IPS-18a (cell line): ENCODE results near the gene PAX6.

ENCODE experiments used
- H3K27ac ChIP-seq: one replicate; pipeline ENCODE4 v1.5.1; 2013; ENCODE audit warnings: low read length
- H3K27me3 ChIP-seq: one replicate; pipeline ENCODE4 v1.6.1; 2013; ENCODE audit warnings: mild to moderate bottlenecking, low read length; ENCODE audit not compliant: control insufficient read depth, insufficient read depth
- H3K36me3 ChIP-seq: one replicate; pipeline ENCODE4 v1.6.1; 2013; ENCODE audit warnings: low read depth, low read length; ENCODE audit not compliant: control insufficient read depth
- H3K4me1 ChIP-seq: one replicate; pipeline ENCODE4 v1.6.1; 2013; ENCODE audit warnings: low read depth, low read length; ENCODE audit not compliant: control insufficient read depth
- H3K4me3 ChIP-seq: one replicate; pipeline ENCODE4 v1.5.1; 2013; ENCODE audit warnings: low read length
- H3K9ac ChIP-seq: one replicate; pipeline ENCODE4 v1.6.1; 2013; ENCODE audit warnings: mild to moderate bottlenecking, low read length, moderate library complexity
- H3K9me3 ChIP-seq: one replicate; pipeline ENCODE4 v1.6.1; 2013; ENCODE audit warnings: low read depth, low read length; ENCODE audit not compliant: control insufficient read depth

PAX6 gene

DNA sequence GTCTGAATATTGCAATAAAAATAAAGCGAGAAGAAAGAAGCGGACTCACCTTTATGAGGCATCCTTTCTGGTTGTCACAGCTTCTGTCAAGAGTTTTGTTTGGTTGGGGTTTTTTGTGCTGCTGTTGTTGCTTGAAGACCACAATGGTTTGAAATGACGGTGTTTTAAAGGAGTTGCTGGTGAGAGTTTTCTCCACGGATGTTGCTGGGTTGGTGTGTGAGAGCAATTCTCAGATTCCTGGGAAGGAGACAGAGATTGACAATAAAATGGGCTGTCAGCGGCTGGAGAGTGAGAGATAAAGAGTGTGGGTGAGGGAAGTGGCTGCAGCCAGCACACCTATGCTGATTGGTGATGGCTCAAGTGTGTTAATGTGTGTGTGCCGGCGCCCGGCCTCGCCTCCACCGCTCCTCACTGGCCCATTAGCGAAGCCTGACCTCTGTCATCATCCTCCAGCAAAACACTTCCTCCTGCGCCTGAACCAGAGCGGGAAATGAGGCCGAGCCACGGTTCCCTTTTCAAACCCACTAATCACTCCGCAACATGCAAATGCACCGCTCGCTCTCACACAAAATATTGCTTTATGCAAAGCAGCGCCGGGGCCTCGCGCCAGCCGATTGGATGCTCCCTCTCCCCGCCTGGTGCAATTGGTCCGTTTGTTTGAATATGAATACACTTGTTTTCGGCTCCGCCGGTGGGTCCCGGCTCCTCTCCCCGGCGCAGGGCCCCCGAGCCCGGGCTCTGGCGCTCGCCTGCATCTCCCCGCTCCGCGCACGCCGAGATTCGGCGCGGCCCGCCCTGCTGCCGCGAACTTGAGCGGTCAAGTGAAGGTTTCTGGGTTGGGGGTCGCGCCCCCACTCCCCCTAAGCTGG, at the start of gene PAX6:
TSS of gene PAX6 (minus strand) at position 544 of the 869 bp plus-strand sequence. CDS start 4,911 bp downstream, outside the sequence.
- no peak within 1 kb of the TSS for H3K9ac ChIP-seq
- H3K4me3 ChIP-seq, result peak within 1 kb of the TSS; percentile 60
- H3K27me3 ChIP-seq, result peaks cover 100% of the 10 kb centered on the region
- H3K4me1 ChIP-seq, result peaks cover 48% of the 10 kb centered on the region
- H3K36me3 ChIP-seq, result no peaks in the 10 kb centered on the region
- peaks cover 4% of the 10 kb centered on the region for H3K9me3 ChIP-seq
- H3K27ac ChIP-seq, result no peak within 1 kb of the TSS

DNA sequence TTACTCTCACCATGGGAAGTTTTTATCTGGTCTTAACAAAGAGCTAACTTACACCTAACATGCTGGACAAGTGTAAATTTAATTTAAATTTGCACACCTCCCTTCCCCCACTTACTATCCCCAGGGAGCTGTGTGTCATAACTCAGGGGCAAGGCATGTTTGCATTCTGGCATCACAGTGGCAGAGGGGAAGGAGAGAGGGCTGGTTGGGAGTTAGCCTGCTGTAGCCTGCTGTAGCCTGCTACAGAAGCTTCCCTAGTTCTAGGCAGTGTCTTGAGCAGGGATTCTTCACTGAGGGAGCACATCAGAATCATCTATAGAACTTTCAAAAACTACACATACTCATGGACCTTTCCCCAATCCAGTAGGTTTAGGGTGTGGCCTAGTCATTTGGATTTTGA, 49.3 kb upstream of the PAX6 start:
- Histone ChIP-seq H3K27me3 (no peaks in the 10 kb centered on the region), H3K4me3 (no peak overlapping the region), H3K36me3 (no peaks in the 10 kb centered on the region), H3K9me3 (no peaks in the 10 kb centered on the region), H3K27ac (no peak overlapping the region), H3K9ac (no peak overlapping the region), H3K4me1 (peaks cover 12% of the 10 kb centered on the region)

DNA sequence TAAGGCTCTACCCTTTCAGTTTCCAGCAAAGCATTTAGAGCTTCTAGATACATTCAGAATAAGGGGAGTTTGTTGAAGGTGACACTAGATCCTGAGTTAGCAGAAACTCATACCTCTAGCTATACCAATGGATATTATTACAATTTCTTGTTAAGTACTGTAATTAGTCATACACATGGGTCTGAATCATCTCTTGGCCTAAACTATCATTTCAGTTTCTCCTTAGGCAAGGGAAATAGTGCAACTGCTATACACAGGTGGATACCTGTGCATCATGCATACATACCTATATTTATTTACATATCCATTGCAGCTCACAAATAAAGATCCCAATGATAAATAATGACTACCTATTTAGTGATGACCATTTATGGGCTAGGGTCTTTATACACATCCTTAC, 45.1 kb upstream of the PAX6 start:
- H3K9ac ChIP-seq, result no peak overlapping the region
- no peaks in the 10 kb centered on the region for H3K4me1 ChIP-seq
- no peaks in the 10 kb centered on the region for H3K27me3 ChIP-seq

DNA sequence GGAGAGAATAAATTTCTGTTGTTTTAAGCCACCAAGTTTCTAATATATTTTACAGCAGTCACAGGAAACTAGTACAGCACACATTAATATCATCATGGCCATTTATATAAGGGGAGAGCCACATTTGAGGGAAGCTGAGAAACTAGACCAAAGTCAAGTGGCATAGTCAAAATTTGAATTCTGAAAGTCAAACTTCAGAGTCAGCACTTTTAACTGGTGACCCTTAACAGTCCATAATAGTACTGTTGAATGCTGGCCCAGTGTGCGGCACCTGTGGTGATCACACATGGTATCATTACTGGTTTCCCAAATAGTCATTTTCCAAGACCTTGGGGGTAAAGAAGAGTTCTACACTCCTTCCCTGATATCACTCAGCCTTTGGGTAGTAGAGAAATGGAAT, 44.3 kb upstream of the PAX6 start:
- Histone ChIP-seq H3K4me3 (no peak overlapping the region), H3K9ac (no peak overlapping the region), H3K9me3 (no peaks in the 10 kb centered on the region), H3K27me3 (no peaks in the 10 kb centered on the region), H3K36me3 (no peaks in the 10 kb centered on the region), H3K4me1 (no peaks in the 10 kb centered on the region), H3K27ac (no peak overlapping the region)

More for the DNA sequence above, 45.1 kb upstream of the PAX6 start:
- Histone ChIP-seq H3K4me3 (no peak overlapping the region), H3K27ac (no peak overlapping the region), H3K36me3 (no peaks in the 10 kb centered on the region), H3K9me3 (no peaks in the 10 kb centered on the region)

DNA sequence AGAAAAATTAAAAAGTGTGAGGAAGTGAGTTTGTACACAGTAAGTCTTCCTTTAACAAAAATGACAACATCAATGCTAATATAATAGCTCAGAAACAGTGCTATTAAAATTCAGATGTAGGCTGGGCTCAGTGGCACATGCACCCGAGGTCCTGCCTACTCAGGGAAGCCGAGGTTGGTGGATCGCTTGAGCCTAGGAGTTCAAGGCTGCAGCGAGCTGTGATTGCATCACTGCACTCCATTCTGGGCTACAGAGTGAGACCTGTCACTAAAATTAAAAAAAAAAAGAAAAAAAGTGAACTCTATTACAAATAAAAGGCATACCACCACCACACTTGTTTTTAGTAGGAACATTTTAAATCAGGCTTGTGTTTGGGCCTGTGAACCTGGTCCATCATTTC, 39.2 kb upstream of the PAX6 start:
- Histone ChIP-seq H3K4me1 (peaks cover 17% of the 10 kb centered on the region), H3K9ac (no peak overlapping the region), H3K27ac (no peak overlapping the region), H3K36me3 (no peaks in the 10 kb centered on the region), H3K9me3 (no peaks in the 10 kb centered on the region), H3K27me3 (no peaks in the 10 kb centered on the region), H3K4me3 (no peak overlapping the region)

- Histone ChIP-seq H3K9ac (no peak overlapping the region), H3K4me1 (peaks cover 17% of the 10 kb centered on the region), H3K4me3 (no peak overlapping the region), H3K27ac (no peak overlapping the region), H3K36me3 (no peaks in the 10 kb centered on the region), H3K9me3 (no peaks in the 10 kb centered on the region), H3K27me3 (no peaks in the 10 kb centered on the region)
Measured at GRCh38 chr11:31847761-31848160, 36.6 kb upstream of the PAX6 start.

DNA sequence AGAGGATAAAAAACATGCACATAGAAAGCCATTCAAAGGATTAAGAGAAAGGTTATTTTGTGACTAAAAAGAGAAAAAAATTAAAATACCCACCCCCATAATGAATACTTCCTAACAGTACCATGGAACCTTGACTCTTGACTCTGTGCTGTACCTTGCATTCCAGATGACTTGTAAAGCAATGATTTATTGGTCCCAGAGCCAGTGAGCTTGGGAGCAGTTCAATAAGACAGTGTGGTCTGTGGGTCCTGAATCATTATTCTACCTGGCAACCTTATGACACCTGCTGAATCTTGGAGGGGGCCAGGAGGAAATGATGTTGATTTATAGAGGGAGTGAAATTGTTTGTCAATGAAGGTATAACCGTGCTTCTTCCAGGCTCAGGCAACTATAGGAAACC, 34.2 kb upstream of the PAX6 start:
- no peaks in the 10 kb centered on the region for H3K36me3 ChIP-seq
- H3K9ac ChIP-seq, result no peak overlapping the region
- no peak overlapping the region for H3K4me3 ChIP-seq
- no peaks in the 10 kb centered on the region for H3K27me3 ChIP-seq
- H3K27ac ChIP-seq, result no peak overlapping the region
- no peaks in the 10 kb centered on the region for H3K9me3 ChIP-seq
- H3K4me1 ChIP-seq, result peaks cover 17% of the 10 kb centered on the region

- no peaks in the 10 kb centered on the region for H3K36me3 ChIP-seq
- H3K27ac ChIP-seq, result no peak overlapping the region
- H3K4me3 ChIP-seq, result no peak overlapping the region
- H3K9me3 ChIP-seq, result no peaks in the 10 kb centered on the region
- H3K9ac ChIP-seq, result no peak overlapping the region
- H3K27me3 ChIP-seq, result no peaks in the 10 kb centered on the region
- H3K4me1 ChIP-seq, result peaks cover 15% of the 10 kb centered on the region
Measured at GRCh38 chr11:31844351-31844750, 33.2 kb upstream of the PAX6 start.

DNA sequence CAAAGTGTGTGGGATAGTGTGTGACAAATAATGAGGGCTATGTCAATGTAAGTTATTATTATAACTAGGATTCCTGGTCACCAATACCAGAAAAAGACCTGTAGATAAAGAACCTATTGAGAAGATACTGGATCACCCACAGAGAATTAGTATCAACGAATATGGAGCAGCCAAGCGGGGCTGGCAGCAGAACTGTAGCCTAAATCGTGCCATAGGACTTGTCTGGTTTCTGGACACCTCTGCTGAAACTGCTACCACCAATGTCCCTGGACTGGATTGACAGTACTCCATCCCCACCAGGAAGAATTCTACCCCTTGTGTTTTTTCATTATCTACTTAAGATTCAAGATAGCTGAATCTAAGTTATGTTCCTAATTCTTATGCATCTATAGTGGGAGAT, 30.3 kb upstream of the PAX6 start:
- H3K9ac ChIP-seq, result no peak overlapping the region
- no peaks in the 10 kb centered on the region for H3K9me3 ChIP-seq
- H3K4me3 ChIP-seq, result no peak overlapping the region
- H3K27me3 ChIP-seq, result no peaks in the 10 kb centered on the region
- H3K36me3 ChIP-seq, result no peaks in the 10 kb centered on the region
- H3K27ac ChIP-seq, result no peak overlapping the region
- H3K4me1 ChIP-seq, result no peaks in the 10 kb centered on the region

DNA sequence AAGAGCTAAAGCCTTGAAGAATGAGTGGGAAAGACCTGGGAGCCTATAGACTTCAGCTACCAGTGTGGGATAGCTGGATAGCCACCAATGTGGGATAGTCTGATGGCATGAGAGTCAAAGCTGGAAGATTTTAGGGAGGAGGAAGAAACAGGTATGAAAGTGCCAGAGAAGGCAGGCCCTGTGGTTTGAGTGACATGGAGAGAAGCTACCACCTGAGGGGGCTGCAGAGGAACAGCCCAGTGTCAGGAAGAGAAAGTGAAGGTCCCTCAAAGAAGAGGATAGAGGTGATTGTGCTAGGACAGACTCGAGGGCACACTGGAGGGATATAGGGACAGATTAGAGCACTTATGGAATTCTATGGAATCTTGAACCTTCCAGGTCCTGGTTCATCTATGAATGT, 23.1 kb upstream of the PAX6 start:
- Histone ChIP-seq H3K36me3 (no peaks in the 10 kb centered on the region), H3K27me3 (peaks cover 31% of the 10 kb centered on the region), H3K4me3 (no peak overlapping the region), H3K4me1 (no peaks in the 10 kb centered on the region), H3K9ac (no peak overlapping the region), H3K27ac (no peak overlapping the region), H3K9me3 (no peaks in the 10 kb centered on the region)

DNA sequence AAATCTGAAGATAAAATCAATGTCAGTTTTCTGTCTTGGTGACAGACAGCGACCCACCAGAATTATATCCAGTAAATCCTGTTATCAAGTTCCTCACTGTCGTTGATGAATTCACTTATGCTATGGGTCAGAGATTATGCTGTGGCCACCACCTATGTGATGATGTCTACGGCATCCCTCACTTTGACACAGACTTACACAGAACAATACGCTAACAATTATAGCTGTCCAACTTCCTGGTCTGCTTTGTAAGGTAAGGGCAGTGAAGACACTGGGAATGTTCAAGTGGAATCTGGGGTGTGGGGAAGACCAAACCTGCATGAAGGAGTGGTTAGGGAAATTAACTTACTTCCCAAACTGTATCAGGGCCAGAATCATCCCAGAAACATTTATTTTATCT, 19.3 kb upstream of the PAX6 start:
- H3K27me3 ChIP-seq, result peaks cover 69% of the 10 kb centered on the region
- H3K27ac ChIP-seq, result no peak overlapping the region
- no peak overlapping the region for H3K4me3 ChIP-seq
- H3K4me1 ChIP-seq, result peaks cover 15% of the 10 kb centered on the region
- H3K9ac ChIP-seq, result no peak overlapping the region
- no peaks in the 10 kb centered on the region for H3K9me3 ChIP-seq
- no peaks in the 10 kb centered on the region for H3K36me3 ChIP-seq

DNA sequence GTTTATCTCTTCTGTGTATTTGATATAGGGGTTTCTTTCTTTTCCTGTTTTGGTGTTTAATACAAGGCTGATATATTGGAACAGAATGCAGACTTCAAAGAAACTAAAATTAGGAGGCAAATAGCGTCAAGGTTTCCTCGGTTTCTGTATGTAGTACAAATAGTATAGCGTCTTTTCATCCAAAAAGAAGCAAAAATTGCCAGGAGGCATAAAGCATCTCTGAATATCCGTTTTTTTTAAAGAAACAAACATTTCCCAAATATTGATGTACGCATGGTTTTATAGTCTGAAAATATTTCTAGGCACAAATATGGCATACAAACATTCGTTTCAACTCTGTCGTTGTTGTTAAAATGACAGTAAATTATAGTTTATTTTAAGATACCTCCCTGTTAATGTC, 17.1 kb upstream of the PAX6 start:
- H3K4me1 ChIP-seq, result peaks cover 36% of the 10 kb centered on the region

More for the DNA sequence above, 17.1 kb upstream of the PAX6 start:
- Histone ChIP-seq H3K9ac (no peak overlapping the region), H3K27ac (no peak overlapping the region), H3K36me3 (no peaks in the 10 kb centered on the region), H3K9me3 (no peaks in the 10 kb centered on the region), H3K4me3 (no peak overlapping the region), H3K27me3 (peaks cover 84% of the 10 kb centered on the region)
